ENCODE results near the gene ANO3.
"Not testable (repeated sequence)": the region's sequence is repeated elsewhere in the genome, so short reads cannot be mapped to it uniquely, and the experiment has no call there.

Gene ANO3

GRCh38 chr11:26331911-26332571, at the start of gene ANO3:
TSS of gene ANO3 (plus strand) at chr11:26332130. CDS start at chr11:26332276, 146 bp downstream.
- peak; percentile 22 for DNase-seq

- DNase-seq = no peak
These were observed 48.0 kb upstream of the ANO3 start for GRCh38 chr11:26283852-26284408.

DNA sequence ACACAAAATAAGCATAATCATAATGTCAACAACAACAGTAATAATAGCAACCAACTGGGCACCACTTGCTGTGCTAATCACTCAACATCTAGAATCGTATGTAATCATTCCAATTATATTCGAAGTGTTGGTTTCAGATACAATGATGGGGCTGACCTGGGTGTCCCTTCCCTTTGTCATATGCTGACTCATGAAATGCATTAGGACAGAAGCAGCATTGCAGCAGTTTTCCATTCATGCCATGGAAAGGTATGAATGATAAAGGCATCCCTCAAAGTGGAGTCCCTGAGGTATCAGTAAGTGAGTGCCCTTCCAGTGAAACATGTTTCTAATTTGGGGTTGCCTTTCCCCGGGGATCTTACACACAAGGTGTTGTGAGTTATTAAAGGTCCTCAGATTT, 46.3 kb upstream of the ANO3 start:
- no peak for DNase-seq

GRCh38 chr11:26286472-26287066, 45.4 kb upstream of the ANO3 start:
- DNase-seq = no peak

DNA sequence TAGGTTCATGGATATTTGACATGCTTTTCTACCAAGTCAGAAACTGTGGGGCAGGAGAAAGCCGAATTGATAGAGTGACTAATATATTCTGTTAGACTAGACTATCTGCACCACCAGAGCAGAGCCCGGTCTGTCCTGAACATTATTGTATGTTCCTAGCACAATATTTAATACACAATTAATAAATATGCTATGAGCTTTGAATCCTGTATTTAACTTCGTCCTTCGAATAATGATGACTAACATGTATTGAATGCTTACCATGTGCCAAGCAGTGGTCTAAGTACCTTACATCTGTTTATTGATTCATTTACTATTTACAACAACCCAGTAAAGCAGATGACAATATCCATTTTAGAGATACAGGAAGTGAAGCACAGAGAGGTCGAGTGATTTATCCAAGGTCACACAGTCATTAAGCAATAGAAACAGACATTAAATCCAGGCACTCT, 44.8 kb upstream of the ANO3 start:
- DNase-seq = no peak

GRCh38 chr11:26297189-26297975, 34.5 kb upstream of the ANO3 start:
- peak; percentile 8 for DNase-seq

DNA sequence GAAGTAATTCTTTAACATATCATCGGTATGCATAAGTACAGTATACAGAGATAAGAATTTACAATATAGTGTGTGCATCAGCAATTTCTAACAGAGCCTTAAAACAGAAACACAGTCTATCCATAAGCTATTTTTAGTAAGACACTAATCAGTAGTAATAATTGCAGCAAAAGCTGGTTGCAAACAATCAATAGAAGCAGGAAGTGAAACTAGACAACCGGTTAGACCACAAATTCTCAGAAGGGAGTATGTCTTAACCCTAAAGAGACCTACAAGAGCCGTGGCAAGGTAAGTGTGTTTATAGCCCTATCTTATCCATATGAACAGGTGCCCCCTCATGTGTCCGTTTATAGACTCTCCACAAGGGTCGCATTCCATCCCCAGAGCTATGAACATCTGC, 15.6 kb upstream of the ANO3 start:
- DNase-seq = not testable (repeated sequence)

GRCh38 chr11:26319906-26320305, 12.0 kb upstream of the ANO3 start:
- DNase-seq = no peak

- no peak for DNase-seq
These were observed 10.4 kb upstream of the ANO3 start for GRCh38 chr11:26321516-26321915.

DNA sequence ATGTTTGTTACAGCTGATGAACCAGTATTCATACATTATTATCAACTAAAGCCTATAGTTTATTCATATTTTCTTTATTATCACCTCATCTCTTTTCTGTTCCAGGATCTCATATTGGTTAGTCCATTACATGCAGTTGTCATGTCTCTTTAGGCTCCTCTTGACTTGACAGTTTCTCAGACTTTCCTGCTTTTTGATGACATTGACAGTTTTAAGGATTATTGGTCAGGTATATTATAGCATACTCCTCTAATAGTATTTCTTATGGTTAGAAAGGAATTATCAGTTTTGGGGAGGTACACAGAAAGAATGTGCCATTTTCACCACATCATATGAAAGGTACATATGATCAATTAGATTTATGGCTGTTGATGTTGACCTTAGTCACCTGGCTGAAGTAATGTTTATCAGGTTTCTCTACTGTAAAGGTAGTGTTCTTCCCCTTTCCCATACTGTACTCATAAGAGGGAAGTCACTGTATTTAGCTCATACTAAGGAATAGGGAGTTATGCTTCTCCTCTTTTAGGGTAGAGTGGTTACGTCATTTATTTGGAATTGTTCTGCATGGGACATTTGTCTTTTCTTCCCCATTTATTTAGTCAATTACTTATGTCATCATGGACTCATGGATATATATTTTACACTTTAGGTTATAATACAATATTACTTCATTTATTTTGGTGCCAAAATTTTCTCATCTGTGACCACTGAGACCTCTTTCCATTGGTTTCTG, 9.4 kb upstream of the ANO3 start:
- no peak for DNase-seq

GRCh38 chr11:26323837-26324236, 8.1 kb upstream of the ANO3 start:
- DNase-seq = no peak

GRCh38 chr11:26324270-26324669, 7.7 kb upstream of the ANO3 start:
- no peak for DNase-seq

GRCh38 chr11:26326793-26327400, 5.0 kb upstream of the ANO3 start:
- no peak for DNase-seq

- no peak for DNase-seq
These were observed 2.7 kb upstream of the ANO3 start for GRCh38 chr11:26329206-26329605.

- DNase-seq = no peak
These were observed 1.7 kb upstream of the ANO3 start for GRCh38 chr11:26330262-26330661.

GRCh38 chr11:26332572-26332915, 614 bp downstream of the ANO3 start:
- DNase-seq = no peak

DNA sequence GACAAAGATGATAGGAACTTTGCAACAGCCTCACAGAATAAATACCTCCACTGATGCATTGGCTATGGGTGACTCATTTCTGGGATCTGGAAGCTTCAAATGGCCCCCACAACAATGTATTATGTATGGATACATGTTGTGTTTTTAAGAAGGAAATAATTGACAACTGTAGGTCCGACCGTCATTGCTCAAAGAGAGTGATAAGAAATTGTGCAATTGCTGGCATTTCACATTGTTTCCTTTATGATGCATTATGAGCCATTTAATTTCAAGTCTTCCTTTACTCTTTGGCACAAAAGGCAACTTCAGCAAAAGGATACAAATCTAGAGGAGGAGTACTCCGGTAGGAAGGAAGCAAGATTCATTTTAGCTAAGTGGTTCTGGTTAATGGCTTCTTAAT, 2.0 kb downstream of the ANO3 start:
- no peak for DNase-seq

- DNase-seq = no peak
These were observed 4.0 kb downstream of the ANO3 start for GRCh38 chr11:26335903-26336302.

- DNase-seq = no peak
These were observed 12.7 kb downstream of the ANO3 start for GRCh38 chr11:26344647-26345046.

- no peak for DNase-seq
These were observed 16.8 kb downstream of the ANO3 start for GRCh38 chr11:26348776-26349175.

GRCh38 chr11:26350002-26350401, 18.1 kb downstream of the ANO3 start:
- no peak for DNase-seq

DNA sequence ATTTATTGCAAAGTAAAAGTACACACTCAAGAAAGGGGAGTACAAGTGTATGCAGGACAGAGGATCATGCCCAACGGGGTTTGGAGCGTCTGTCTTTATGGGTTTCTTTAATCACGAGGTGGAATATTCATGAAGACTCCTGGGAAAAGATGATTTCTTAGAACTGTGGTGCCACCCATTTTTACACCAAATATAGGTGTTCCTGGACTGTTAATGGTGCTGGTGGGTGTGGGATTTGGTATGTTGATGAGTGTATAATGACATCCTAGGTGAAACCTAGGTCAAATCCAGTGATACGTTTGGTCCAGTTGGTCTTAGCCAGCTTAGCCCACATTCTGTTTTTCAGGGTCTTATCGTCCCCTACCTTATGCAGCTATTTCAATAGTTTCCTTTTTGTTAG, 21.1 kb downstream of the ANO3 start:
- no peak for DNase-seq

- no peak for DNase-seq
These were observed 27.1 kb downstream of the ANO3 start for GRCh38 chr11:26359055-26359454.

All from NCI-H2029 treated with DMSO at 0.1 percent for 48 hours (cell line).